K562 (cell line): ENCODE measurements around the gene TAL1. TPM values are rescaled to one million over a fixed set of nuclear protein-coding genes. Genes with fewer than 3 reads are reported as not detected.

ENCODE experiments used
- BCOR ChIP-seq: fragments of 450-650 bp; IDR thresholded peaks from 2 replicates; pipeline ENCODE4 v1.6.1; 2016
- CBFA2T3 ChIP-seq: fragments of 450-650 bp; IDR thresholded peaks from 2 replicates; pipeline ENCODE4 v1.6.1; 2017
- HDGF ChIP-seq: fragments of 450-650 bp; IDR thresholded peaks from 2 replicates; pipeline ENCODE4 v1.6.1; 2016
- MAZ ChIP-seq, 2 experiments: fragments of 450-650 bp in 1 of 2; sonication (generic) in 1 of 2; formaldehyde crosslinking; IDR thresholded peaks in 1 of 2; conservative IDR thresholded peaks in 1 of 2; 2 replicates each; pipeline versions ENCODE4 v1.4.0 to v1.5.0; 2020; ENCODE audit warnings: mild to moderate bottlenecking in 1 of 2, missing genetic modification reagents in 1 of 2
- MBD2 ChIP-seq: sonication (generic); IDR thresholded peaks from 2 replicates; pipeline ENCODE4 v1.6.1; 2016; ENCODE audit warnings: low read depth, borderline replicate concordance
- MYC ChIP-seq, 2 experiments: fragments of 250-450 bp in 1 of 2; sonication (Bioruptor Pico) in 1 of 2; IDR thresholded peaks; 2 replicates each; pipeline versions ENCODE4 v1.5.1 to v1.6.1; 2012 to 2021; ENCODE audit warnings: low read depth in 2 of 2, borderline replicate concordance in 1 of 2, improper control_type of control experiment in 1 of 2, low read length in 1 of 2, mild to moderate bottlenecking in 1 of 2, moderate library complexity in 1 of 2
- NRF1 ChIP-seq, 2 experiments: fragments of 450-650 bp; IDR thresholded peaks in 1 of 2; conservative IDR thresholded peaks in 1 of 2; 2 replicates each; pipeline ENCODE4 v1.6.1; 2014; ENCODE audit warnings: mild to moderate bottlenecking in 2 of 2
- SMC3 ChIP-seq: conservative IDR thresholded peaks from 2 replicates; pipeline ENCODE4 v1.6.1; 2011; ENCODE audit warnings: low read depth, low read length, improper control_type of control experiment; ENCODE audit not compliant: insufficient read depth
- SRF ChIP-seq, 2 experiments: fragments of 250-450, 450-650 bp in 1 of 2; sonication (Bioruptor Pico) in 1 of 2; sonication (generic) in 1 of 2; formaldehyde crosslinking; IDR thresholded peaks; 2 replicates each; pipeline versions ENCODE4 v1.5.0 to v1.5.1; 2020 to 2022; ENCODE audit warnings: mild to moderate bottlenecking in 1 of 2, missing genetic modification reagents in 1 of 2
- TARDBP ChIP-seq: fragments of 450-650 bp; IDR thresholded peaks from 2 replicates; pipeline ENCODE4 v1.6.1; 2016
- ZBTB7A ChIP-seq: IDR thresholded peaks from 2 replicates; pipeline ENCODE4 v1.6.1; 2011; ENCODE audit warnings: low read depth, mild to moderate bottlenecking, low read length, moderate library complexity, borderline replicate concordance; ENCODE audit not compliant: control insufficient read depth
- polyA plus RNA-seq, 8 experiments: library from polyadenylated mRNA; depleted of rRNA in 4 of 8; stranded (reverse) in 5 of 8; unstranded in 3 of 8; fragments of >200 nt; fragmentation: Nextera tagmentation in 2 of 8; fragmentation: Illumina TruSeq in 1 of 8; extraction: Ambion mirVana in 2 of 8; extraction: Trizol in 1 of 8; gene quantifications; 2 replicates each; pipeline versions ENCODE4 v1.2.1 to v1.2.3, GENCODE V29; 2011 to 2014; ENCODE audit warnings: inconsistent platforms in 1 of 8, missing spikeins in 1 of 8
- total RNA-seq, 7 experiments: library from RNA; depleted of rRNA in 6 of 7; stranded (reverse); fragments of >200 nt in 6 of 7; fragmentation: Illumina TruSeq in 2 of 7; extraction: Trizol in 2 of 7; gene quantifications; 2 replicates each; pipeline versions ENCODE4 v1.2.1 to v1.2.3, GENCODE V29; 2011 to 2021; ENCODE audit warnings: low replicate concordance in 1 of 7
- TF ChIP-seq, protein P1 (sequence below): sonication (generic); formaldehyde crosslinking; IDR thresholded peaks from 2 replicates; pipeline ENCODE4 v1.8.0; 2022; ENCODE audit warnings: missing genetic modification reagents, mild to moderate bottlenecking, moderate library complexity, borderline replicate concordance
- TF ChIP-seq, protein P2 (sequence below), 3 experiments: fragments of 200-800 bp in 1 of 3; fragments of 250-450 bp in 1 of 3; fragments of 450-650 bp in 1 of 3; sonication (Bioruptor Pico) in 1 of 3; sonication (Bioruptor generic) in 1 of 3; formaldehyde crosslinking in 1 of 3; IDR thresholded peaks; 2 replicates each; pipeline versions ENCODE4 v1.6.1 to v1.8.0; 2016 to 2022; ENCODE audit warnings: mild to moderate bottlenecking in 2 of 3, missing genetic modification characterization in 2 of 3, missing compliant biosample characterization in 1 of 3, moderate library complexity in 1 of 3
- TF ChIP-seq, protein P3 (sequence below): fragments of 450-650 bp; formaldehyde crosslinking; conservative IDR thresholded peaks from 2 replicates; pipeline ENCODE4 v1.4.0; 2022; ENCODE audit warnings: mild to moderate bottlenecking, missing genetic modification characterization
- TF ChIP-seq, protein P4 (sequence below): fragments of 450-650 bp; IDR thresholded peaks from 2 replicates; pipeline ENCODE4 v1.6.1; 2018; ENCODE audit not compliant: partially characterized antibody
- TF ChIP-seq, protein P5 (sequence below): sonication (generic); formaldehyde crosslinking; IDR thresholded peaks from 2 replicates; pipeline ENCODE4 v1.9.0; 2022; ENCODE audit warnings: mild to moderate bottlenecking, missing genetic modification reagents

The TAL1 gene
- total and polyA plus RNA-seq, 9 of the 15 experiments (the other 6 are each of a cell fraction or from before 2014, with no cell fraction given), result 18.5 to 106 (median 59.7) TPM

DNA sequence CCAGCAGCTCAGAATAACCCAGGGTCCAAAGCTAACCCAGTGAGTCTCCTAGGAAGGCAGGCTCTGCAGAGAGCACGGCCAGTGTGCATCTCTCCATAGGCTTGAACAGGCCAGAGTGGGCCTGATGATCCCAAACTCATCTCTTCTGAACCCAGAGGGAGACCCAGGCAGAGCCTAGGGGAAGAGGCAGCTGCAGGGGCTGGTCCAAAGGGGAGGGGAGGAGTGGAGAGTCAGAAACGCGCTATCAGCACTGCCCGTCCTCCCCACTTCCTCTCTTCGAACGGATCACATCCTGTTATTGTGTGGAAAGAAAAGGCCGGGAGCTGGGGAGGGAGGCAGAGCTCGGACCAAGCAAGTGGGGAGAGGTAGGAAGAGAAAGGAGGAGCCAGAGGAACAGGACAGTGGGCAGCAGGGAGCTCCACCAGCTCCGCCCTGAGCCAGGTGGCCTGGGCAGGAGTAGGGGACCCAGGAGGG lies 20.2 kb downstream of the TAL1 start (continued):
- TF ChIP-seq, protein P1, sequence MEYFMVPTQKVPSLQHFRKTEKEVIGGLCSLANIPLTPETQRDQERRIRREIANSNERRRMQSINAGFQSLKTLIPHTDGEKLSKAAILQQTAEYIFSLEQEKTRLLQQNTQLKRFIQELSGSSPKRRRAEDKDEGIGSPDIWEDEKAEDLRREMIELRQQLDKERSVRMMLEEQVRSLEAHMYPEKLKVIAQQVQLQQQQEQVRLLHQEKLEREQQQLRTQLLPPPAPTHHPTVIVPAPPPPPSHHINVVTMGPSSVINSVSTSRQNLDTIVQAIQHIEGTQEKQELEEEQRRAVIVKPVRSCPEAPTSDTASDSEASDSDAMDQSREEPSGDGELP (CRISPR knock-in tag), result peak; percentile 31; the same call in 1 of the 2 replicates
- TF ChIP-seq CBFA2T3 (peak; percentile 50), NRF1 (conservative IDR thresholded peaks at IDR 0.05 in 1 of 2, IDR thresholded peaks at IDR 0.05 in 1 of 2) (0 out of 4 replicates have a peak, but pooled peaks of 1 of the 2 experiments have one; percentile 24), HDGF (peak; percentile 85; the same call in 1 of the 2 replicates), MBD2 (peak; percentile 55; the same call in 1 of the 2 replicates), SMC3 (no peak), TARDBP (no peak), MYC (IDR thresholded peaks at IDR 0.05; ENCODE audit: low read depth, low read length) (0 out of 2 replicates have a peak, but pooled peaks have one; percentile 16), MYC (CRISPR knock-in tag; IDR thresholded peaks at IDR 0.05; ENCODE audit: borderline replicate concordance, low read depth) (no peak), MAZ (CRISPR knock-in tag; conservative IDR thresholded peaks at IDR 0.05 in 1 of 2, IDR thresholded peaks at IDR 0.05 in 1 of 2) (peak in 1 of 2 experiments; percentile 57; a peak in 2 of 4 replicates), SRF (CRISPR knock-in tag; IDR thresholded peaks at IDR 0.05) (peak in 1 of 2 experiments; percentile 41; a peak in 1 of 4 replicates), ZBTB7A (peak; percentile 63; the same call in 1 of the 2 replicates), BCOR (no peak)
- TF ChIP-seq, protein P2, sequence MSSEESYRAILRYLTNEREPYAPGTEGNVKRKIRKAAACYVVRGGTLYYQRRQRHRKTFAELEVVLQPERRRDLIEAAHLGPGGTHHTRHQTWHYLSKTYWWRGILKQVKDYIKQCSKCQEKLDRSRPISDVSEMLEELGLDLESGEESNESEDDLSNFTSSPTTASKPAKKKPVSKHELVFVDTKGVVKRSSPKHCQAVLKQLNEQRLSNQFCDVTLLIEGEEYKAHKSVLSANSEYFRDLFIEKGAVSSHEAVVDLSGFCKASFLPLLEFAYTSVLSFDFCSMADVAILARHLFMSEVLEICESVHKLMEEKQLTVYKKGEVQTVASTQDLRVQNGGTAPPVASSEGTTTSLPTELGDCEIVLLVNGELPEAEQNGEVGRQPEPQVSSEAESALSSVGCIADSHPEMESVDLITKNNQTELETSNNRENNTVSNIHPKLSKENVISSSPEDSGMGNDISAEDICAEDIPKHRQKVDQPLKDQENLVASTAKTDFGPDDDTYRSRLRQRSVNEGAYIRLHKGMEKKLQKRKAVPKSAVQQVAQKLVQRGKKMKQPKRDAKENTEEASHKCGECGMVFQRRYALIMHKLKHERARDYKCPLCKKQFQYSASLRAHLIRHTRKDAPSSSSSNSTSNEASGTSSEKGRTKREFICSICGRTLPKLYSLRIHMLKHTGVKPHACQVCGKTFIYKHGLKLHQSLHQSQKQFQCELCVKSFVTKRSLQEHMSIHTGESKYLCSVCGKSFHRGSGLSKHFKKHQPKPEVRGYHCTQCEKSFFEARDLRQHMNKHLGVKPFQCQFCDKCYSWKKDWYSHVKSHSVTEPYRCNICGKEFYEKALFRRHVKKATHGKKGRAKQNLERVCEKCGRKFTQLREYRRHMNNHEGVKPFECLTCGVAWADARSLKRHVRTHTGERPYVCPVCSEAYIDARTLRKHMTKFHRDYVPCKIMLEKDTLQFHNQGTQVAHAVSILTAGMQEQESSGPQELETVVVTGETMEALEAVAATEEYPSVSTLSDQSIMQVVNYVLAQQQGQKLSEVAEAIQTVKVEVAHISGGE (CRISPR knock-in tag; IDR thresholded peaks at IDR 0.05), result peak in 1 of 3 experiments; percentile 35; a peak in 1 of 6 replicates
- TF ChIP-seq, protein P3, sequence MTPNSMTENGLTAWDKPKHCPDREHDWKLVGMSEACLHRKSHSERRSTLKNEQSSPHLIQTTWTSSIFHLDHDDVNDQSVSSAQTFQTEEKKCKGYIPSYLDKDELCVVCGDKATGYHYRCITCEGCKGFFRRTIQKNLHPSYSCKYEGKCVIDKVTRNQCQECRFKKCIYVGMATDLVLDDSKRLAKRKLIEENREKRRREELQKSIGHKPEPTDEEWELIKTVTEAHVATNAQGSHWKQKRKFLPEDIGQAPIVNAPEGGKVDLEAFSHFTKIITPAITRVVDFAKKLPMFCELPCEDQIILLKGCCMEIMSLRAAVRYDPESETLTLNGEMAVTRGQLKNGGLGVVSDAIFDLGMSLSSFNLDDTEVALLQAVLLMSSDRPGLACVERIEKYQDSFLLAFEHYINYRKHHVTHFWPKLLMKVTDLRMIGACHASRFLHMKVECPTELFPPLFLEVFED (CRISPR knock-in tag), result no peak
- TF ChIP-seq, protein P4, sequence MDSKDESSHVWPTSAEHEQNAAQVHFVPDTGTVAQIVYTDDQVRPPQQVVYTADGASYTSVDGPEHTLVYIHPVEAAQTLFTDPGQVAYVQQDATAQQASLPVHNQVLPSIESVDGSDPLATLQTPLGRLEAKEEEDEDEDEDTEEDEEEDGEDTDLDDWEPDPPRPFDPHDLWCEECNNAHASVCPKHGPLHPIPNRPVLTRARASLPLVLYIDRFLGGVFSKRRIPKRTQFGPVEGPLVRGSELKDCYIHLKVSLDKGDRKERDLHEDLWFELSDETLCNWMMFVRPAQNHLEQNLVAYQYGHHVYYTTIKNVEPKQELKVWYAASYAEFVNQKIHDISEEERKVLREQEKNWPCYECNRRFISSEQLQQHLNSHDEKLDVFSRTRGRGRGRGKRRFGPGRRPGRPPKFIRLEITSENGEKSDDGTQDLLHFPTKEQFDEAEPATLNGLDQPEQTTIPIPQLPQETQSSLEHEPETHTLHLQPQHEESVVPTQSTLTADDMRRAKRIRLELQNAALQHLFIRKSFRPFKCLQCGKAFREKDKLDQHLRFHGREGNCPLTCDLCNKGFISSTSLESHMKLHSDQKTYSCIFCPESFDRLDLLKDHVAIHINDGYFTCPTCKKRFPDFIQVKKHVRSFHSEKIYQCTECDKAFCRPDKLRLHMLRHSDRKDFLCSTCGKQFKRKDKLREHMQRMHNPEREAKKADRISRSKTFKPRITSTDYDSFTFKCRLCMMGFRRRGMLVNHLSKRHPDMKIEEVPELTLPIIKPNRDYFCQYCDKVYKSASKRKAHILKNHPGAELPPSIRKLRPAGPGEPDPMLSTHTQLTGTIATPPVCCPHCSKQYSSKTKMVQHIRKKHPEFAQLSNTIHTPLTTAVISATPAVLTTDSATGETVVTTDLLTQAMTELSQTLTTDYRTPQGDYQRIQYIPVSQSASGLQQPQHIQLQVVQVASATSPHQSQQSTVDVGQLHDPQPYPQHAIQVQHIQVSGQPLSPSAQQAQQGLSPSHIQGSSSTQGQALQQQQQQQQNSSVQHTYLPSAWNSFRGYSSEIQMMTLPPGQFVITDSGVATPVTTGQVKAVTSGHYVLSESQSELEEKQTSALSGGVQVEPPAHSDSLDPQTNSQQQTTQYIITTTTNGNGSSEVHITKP, result peak; percentile 81
- TF ChIP-seq, protein P5, sequence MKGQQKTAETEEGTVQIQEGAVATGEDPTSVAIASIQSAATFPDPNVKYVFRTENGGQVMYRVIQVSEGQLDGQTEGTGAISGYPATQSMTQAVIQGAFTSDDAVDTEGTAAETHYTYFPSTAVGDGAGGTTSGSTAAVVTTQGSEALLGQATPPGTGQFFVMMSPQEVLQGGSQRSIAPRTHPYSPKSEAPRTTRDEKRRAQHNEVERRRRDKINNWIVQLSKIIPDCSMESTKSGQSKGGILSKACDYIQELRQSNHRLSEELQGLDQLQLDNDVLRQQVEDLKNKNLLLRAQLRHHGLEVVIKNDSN, result no peak
